Left colon (tissue), 2 donors: ENCODE data around the gene CYP27A1. TPM values are rescaled to one million over a fixed set of nuclear protein-coding genes. Genes with fewer than 3 reads are reported as not detected.
A peak's percentile ranks its signal among the peaks of the same experiment; 100 is the strongest.
"Not testable (repeated sequence)": the region's sequence is repeated elsewhere in the genome, so short reads cannot be mapped to it uniquely, and the experiment has no call there.

ENCODE experiments used
- ATAC-seq: fragments of 200-7000 bp; cut with Tn5 transposase; one replicate; pipeline ENCODE4 v1.9.1; 2020; ENCODE audit warnings: mild to moderate bottlenecking, moderate library complexity
- DNase-seq, 2 donors: peaks; one replicate each; pipeline ENCODE4 v3.0.0-alpha.2; 2020
- intact Hi-C, 2 donors: fragments of 100-400 bp; cut with DNase I in 1 of 2; cut with micrococcal nuclease in 1 of 2; formaldehyde crosslinking; loops; one replicate each; pipeline versions ENCODE4 v1.11.2 to v1.14.0; 2022; cut with DNase I, micrococcal nuclease
- total RNA-seq, 2 donors: library from RNA; stranded (reverse); fragmentation: NEBNext Ultra II Directional; extraction: Animal tissue kit (Norgen Biotek cat#: 25700); gene quantifications; one replicate each; pipeline ENCODE4 v1.2.1, GENCODE V29; 2021
- donor health status: DM: no; HTN: no; CAD: no.
- donor health status: DM: yes; HTN: yes; CAD: no.

CYP27A1 gene
- total RNA-seq, 2 donors from 2014 or later = 28.1 to 52.7 TPM

GRCh38 chr2:218756599-218757377 lies 25.2 kb upstream of the CYP27A1 start:
- DNase-seq (no peak), ATAC-seq (no peak)
- intact Hi-C loops = no loop called here

GRCh38 chr2:218761795-218762194 lies 20.2 kb upstream of the CYP27A1 start:
- DNase-seq (no peak), ATAC-seq (no peak)
- intact Hi-C loops = no loop called here

- ATAC-seq, intact Hi-C loops: not testable (repeated sequence)
Observed at GRCh38 chr2:218772759-218773158, 9.2 kb upstream of the CYP27A1 start.

GRCh38 chr2:218773881-218774280 lies 8.1 kb upstream of the CYP27A1 start:
- ATAC-seq (no peak), DNase-seq (no peak)
- intact Hi-C loops = no loop called here

More at GRCh38 chr2:218772759-218773158, 9.2 kb upstream of the CYP27A1 start:
- DNase-seq = not testable (repeated sequence)

- ATAC-seq = no peak
- no peak for DNase-seq
- intact Hi-C loops = no loop called here
Observed at GRCh38 chr2:218776488-218776887, 5.5 kb upstream of the CYP27A1 start.

- no peak for ATAC-seq
- intact Hi-C loops = no loop called here
- no peak for DNase-seq
Observed at GRCh38 chr2:218777276-218777990, 4.5 kb upstream of the CYP27A1 start.

- intact Hi-C loops = no loop called here
- DNase-seq = no peak
- no peak for ATAC-seq
Observed at GRCh38 chr2:218780046-218780445, 1.9 kb upstream of the CYP27A1 start.

GRCh38 chr2:218780851-218781690 lies 876 bp upstream of the CYP27A1 start:
- intact Hi-C loops = no loop called here
- no peak for DNase-seq
- peak; percentile 25 for ATAC-seq

- ATAC-seq (peak; percentile 81), DNase-seq (peak in 1 of 2 donors; percentile 44)
- intact Hi-C loops = no loop called here
Observed at GRCh38 chr2:218782528-218782844, 539 bp downstream of the CYP27A1 start.

- intact Hi-C loops = no loop called here
Observed at GRCh38 chr2:218783688-218784087, 1.7 kb downstream of the CYP27A1 start.

GRCh38 chr2:218785103-218785502 lies 3.2 kb downstream of the CYP27A1 start:
- intact Hi-C loops = no loop called here
- ATAC-seq = no peak
- DNase-seq = peak in 1 of 2 donors; percentile 42

More at GRCh38 chr2:218783688-218784087, 1.7 kb downstream of the CYP27A1 start:
- ATAC-seq (no peak), DNase-seq (no peak)

GRCh38 chr2:218786133-218786532 lies 4.2 kb downstream of the CYP27A1 start:
- DNase-seq = no peak
- no peak for ATAC-seq
- intact Hi-C loops = no loop called here

- intact Hi-C loops = no loop called here
- no peak for DNase-seq
- ATAC-seq = no peak
Observed at GRCh38 chr2:218788529-218789255, 6.7 kb downstream of the CYP27A1 start.

- DNase-seq = no peak
- intact Hi-C loops = no loop called here
- ATAC-seq = no peak
Observed at GRCh38 chr2:218792433-218792832, 10.5 kb downstream of the CYP27A1 start.

- DNase-seq = no peak
- intact Hi-C loops = no loop called here
- ATAC-seq = no peak
Observed at GRCh38 chr2:218796691-218797090, 14.7 kb downstream of the CYP27A1 start.

GRCh38 chr2:218798767-218799504 lies 17.0 kb downstream of the CYP27A1 start:
- ATAC-seq = no peak
- intact Hi-C loops = no loop called here
- DNase-seq = no peak

GRCh38 chr2:218799990-218800389 lies 18.0 kb downstream of the CYP27A1 start:
- no peak for ATAC-seq
- DNase-seq = no peak
- intact Hi-C loops = no loop called here

- DNase-seq (no peak), ATAC-seq (no peak)
- intact Hi-C loops = no loop called here
Observed at GRCh38 chr2:218802386-218802994, 20.5 kb downstream of the CYP27A1 start.
